Spleen (tissue), 7 donors: ENCODE results near the gene TREX2.

Experiments used
- POLR2A ChIP-seq, 3 donors: fragments of 450-650 bp; IDR thresholded peaks; one replicate each; pipeline ENCODE4 v1.5.1; 2017; ENCODE audit warnings: antibody characterized with exemption in 3 of 3, mild to moderate bottlenecking in 1 of 3
- POLR2AphosphoS5 ChIP-seq, 3 donors: sonication (generic); formaldehyde crosslinking; IDR thresholded peaks; one replicate each; pipeline ENCODE4 v1.5.1; 2017; ENCODE audit warnings: antibody characterized with exemption in 3 of 3
- TF ChIP-seq, protein P1 (sequence below), 11 experiments: fragments of 200-600 bp in 7 of 11; fragments of 450-650 bp in 4 of 11; sonication (generic) in 4 of 11; IDR thresholded peaks in 8 of 11; conservative IDR thresholded peaks in 3 of 11; 1 replicate in 7 of 11; 2 replicates in 4 of 11; pipeline versions ENCODE4 v1.4.0 to v1.8.0; 2016 to 2021; ENCODE audit warnings: antibody characterized with exemption in 11 of 11, inconsistent platforms in 4 of 11, mild to moderate bottlenecking in 1 of 11
- donor health status: DM: no; HTN: no; CAD: no; lungs with moderate emphysema.
- donor health status: DM: no; HTN: no; CAD: no.
- donor health status: DM: no; HTN: no; CAD: no.

DNA sequence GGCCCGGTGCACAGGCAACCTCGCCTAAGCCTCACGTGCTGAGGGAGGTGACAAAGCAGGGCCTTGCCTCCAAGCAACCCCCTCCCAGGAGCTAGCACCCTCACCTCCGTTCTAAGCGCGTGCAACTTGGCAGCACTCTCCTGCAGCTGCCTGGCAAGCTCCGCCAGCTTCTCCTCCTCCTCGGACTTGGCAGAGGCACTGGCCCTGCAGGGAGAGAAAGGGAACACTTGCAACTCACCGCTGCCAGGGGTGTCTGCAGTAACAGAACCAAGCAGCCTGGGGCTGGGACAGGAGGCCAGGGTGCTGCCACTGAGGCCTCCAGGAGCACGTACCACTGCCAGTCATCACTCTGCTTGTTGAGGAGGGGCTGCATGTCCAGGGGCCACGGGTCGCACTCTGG, 10.3 kb upstream of the TREX2 start:
- TF ChIP-seq, protein P1, sequence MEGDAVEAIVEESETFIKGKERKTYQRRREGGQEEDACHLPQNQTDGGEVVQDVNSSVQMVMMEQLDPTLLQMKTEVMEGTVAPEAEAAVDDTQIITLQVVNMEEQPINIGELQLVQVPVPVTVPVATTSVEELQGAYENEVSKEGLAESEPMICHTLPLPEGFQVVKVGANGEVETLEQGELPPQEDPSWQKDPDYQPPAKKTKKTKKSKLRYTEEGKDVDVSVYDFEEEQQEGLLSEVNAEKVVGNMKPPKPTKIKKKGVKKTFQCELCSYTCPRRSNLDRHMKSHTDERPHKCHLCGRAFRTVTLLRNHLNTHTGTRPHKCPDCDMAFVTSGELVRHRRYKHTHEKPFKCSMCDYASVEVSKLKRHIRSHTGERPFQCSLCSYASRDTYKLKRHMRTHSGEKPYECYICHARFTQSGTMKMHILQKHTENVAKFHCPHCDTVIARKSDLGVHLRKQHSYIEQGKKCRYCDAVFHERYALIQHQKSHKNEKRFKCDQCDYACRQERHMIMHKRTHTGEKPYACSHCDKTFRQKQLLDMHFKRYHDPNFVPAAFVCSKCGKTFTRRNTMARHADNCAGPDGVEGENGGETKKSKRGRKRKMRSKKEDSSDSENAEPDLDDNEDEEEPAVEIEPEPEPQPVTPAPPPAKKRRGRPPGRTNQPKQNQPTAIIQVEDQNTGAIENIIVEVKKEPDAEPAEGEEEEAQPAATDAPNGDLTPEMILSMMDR (IDR thresholded peaks at IDR 0.05 in 8 of 11, conservative IDR thresholded peaks at IDR 0.05 in 3 of 11) = no peak
- TF ChIP-seq POLR2A (IDR thresholded peaks at IDR 0.05) = no peak
- no peak for TF ChIP-seq POLR2AphosphoS5 (IDR thresholded peaks at IDR 0.05)
